GM20431 (cell line): ENCODE results near the gene CTIF.

Experiments used
- in situ Hi-C: fragments of 300-500 bp; cut with MseI, MboI; formaldehyde crosslinking; loops from one replicate; pipeline ENCODE4 v1.15.0; 2020; ENCODE audit warnings: low sequenced_read_pairs; ENCODE audit not compliant: unreplicated experiment

The CTIF gene

DNA sequence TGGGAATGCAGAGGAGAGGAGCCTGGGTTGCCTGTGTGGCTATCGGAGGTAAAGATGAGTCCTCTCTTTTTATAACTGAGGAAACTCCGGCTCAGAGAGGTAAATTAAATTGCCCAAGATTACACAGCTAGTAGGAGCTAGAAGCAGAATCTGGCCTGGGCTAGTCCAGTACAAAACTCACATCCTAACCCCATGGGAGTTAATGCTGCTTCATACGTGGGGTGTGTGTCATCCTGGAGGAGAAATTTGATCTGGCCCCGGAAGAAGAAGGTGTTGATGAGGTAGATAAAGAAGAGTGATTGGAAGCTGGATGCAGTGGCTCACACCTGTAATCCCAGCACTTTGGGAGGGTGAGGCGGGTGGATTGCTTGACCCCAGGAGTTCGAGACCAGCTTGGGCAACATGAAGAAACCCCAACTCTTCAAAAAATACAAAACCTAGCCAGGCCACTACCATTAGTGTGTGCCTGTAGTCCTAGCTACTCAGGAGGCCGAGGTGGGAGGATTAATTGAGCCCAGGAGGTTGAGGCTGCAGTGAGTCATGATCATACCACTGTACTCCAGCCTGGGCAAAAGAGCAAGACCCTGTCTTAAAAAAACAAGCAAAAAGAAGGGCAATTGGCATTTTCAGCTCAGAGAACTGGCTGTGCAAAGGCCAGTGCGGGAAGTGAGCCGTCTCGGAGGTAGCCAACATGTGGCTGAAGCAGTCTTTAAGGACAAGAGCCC is 33.7 kb downstream of the CTIF start:
- in situ Hi-C loops = no loop called here

DNA sequence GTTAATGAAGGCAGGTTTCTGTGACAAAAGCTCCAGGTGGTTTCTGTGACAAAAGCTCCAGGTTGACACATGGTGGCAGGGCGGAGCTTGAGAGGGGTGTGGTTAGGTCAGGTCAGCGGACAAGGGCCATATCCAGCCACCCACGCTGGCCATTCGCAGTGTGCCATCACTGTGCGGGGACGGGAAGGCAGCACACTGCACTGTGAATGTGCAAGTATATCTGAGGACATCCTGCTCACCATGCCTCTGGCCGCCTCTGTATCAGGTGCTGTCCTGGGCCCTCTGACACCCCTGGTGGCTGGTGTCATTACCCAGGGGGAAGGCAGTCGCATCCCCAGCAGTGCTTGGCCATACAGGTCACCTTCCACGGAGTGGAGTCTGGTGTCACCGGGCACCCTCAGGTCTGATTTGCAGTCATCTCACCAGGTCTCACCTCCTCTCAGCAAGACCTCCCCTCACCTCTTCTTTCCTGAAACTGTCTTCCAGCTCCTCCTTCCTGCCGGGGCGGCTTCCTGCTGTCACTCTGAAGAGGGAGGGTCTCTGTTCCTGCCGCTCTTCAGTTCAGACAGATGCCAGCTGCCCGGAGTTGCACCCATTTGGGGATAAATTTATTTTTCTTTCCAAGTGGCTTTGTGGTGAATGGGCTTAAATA is 34.9 kb downstream of the CTIF start:
- in situ Hi-C loops = no loop called here

DNA sequence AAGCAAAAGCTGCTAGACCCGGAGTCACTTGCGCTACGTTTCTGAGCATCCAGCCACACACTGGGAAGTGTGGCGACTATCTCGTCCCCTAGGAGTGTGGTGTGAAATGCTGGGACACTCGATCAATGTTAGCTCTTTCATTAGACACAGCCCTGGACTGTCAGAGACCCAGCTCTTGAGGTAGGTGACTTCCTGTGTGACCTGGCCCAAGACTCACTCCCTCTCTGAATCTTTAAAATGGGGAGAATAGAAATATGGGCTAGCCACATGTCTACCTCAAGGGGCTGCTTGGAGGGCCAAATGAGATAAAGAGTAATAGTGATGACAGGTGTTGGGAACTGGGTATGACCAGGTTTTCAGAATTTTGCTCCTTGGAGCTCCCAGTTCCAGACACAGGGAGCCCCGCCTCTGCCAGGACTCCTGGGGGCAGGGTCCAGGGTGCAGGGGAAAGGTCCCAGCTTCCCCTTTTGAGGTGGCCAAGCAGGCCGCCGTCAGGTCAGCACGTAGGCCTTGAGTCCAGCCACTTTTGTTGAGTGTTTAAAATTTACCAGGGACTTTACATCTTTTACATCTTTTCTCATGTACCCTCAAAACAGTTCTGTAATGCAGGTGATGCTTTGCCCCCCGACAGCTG is 36.0 kb downstream of the CTIF start:
- in situ Hi-C loops = no loop called here

DNA sequence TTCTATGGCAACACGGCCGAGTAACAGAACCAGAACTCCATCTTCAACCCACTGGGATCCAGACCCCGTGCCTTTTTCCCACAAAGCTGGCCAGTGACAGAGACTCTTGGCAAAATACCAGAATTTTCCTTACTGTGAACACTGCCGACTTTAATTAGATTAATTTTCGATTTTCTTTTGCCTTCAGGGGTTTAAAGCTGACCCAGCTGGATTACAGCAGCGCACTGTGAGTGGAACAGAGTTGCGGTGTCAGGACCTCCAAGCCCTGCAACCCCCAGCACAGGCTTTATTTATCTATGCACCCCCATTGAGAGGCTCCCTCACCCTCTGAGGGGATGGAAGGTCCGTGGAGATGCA is 36.4 kb downstream of the CTIF start:
- in situ Hi-C loops = no loop called here

DNA sequence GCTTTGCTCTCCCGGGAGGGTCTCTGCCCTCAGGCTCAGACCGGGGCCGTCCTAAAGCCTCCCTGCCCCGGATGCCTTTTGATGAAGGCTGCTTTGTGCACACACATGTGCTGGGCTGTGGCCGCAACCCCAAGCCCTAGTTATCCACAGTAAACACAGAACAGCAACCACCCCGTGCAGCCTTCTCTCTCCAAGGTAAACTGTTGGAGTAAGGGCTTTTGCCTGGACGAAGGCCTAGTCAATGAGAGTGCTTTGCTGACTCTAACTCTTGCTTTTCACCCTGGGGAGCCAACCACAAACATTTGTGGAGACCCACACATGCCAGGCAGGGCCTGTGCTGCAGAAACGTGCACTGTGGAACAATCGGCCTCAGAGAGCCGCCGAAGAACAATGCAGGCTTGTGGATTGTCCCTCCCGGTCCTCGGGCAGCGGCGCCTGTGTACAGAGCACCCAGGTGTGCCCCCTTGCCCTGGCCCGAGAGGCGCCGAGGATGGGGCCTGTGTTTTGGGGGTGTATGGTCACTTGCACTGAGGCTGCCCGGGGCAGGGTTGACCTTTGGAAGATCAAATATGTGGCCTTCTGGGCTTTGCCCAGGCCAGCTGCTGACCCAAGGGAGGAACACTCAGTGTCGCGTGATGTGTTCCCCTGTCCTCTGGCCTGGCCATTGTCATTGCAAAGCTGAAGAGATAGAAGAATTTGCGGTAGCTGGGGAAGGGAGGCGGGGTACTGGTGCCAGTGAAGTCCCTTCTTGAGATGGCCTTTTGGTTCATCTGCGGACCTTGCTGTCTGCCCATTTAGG is 37.0 kb downstream of the CTIF start:
- in situ Hi-C loops = no loop called here

DNA sequence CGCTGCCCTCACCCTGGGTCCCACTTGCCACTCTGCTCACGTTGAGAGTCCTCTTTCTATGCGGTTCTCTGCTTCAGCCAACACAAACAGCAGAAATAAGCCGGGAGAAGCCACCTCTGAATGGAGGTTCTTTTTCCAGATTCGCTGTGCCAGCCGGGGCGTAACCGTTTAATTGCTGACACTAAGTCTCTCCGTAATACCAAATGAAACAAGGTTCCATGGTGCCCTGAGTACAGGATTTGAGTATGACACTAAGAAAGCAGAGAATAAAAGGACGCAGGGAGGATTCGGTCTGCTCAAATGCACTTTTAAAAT is 37.6 kb downstream of the CTIF start:
- in situ Hi-C loops = no loop called here

DNA sequence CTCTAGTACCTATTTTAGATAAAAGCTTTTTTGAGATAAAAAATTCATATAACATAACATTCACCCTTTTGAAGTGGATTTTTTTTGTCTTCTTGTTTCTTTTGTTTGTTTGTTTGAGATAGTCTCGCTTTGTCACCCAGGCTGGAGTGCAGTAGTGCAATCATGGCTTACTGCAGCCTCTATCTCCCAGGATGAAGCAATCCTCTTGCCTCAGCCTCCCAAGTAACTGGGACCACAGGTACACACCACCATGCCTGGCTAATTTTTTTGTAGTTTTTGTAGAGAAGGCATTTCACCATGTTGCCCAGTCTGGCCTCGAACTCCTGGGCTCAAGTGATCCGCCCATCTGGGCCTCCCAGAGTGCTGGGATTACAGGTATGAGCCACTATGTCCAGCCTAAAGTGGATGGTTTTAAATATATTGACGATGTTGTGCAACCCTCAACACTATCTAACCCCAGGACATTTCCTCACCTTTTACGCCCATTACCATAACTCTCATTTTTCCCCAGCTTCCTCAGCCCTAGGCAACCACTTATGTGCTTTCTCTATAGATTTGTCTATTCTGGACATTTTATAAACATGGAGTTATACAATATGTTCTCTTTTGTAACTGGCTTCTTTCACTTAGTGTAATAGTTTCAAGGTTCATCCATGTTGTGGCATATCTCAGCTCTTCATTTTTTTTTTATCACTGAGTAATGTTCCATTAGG is 38.8 kb downstream of the CTIF start:
- in situ Hi-C loops = no loop called here

DNA sequence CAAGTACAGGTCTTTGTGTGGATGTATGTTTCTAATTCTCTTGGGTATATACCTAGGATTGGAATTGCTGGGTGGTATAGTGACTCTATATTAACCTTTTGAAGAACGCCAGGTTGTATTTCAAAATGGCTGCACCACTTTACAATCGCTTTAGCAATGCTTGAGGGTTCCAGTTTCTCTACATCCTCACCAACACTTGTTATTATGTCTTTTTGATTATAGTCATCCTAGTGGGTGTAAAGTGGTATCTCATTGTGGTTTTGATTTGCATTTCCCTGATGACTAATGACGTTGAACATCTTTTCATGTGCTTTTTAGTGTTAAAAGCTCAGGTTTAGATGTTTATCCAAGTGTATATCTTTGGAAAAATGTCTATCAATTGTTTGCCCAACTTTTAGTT is 39.5 kb downstream of the CTIF start:
- in situ Hi-C loops = no loop called here

DNA sequence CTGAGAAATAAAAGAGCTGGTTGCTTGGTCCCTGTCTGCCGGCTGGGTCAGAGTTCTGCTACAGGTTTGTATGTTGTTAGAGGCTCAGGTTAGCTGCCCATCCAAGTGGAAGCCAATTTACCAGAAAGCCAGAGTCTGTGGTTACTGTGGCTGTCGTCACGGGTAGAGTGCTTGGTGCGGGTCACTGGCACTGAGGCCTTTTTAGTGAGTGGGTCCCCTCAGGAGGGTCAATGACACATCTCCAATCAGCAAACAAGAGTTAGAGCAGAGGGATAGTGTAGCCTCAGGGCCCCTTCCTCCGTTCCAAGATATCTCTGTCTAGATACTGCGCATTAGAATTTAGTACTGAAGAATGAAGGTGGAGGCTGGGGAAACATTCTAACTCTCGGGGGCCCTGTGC is 41.2 kb downstream of the CTIF start:
- in situ Hi-C loops = no loop called here

DNA sequence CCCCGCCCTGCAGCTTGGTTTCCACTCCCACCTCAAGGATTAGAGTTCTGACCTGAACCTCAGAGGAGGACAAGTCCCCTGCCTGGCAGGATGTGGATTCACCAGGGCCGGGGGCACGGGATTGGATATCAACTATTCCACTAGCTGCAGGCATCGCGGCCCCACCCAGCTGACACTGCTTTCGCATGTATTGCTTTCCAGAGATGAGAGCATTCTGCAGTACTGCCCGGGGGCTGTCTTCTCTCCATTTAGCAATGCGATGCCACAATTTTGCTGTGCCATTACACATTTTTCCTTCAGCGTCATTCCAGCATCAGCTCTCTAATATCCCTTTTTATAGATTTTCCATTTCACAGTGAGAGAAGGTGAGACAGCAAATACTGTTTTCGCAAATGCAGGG is 42.0 kb downstream of the CTIF start:
- in situ Hi-C loops = no loop called here

DNA sequence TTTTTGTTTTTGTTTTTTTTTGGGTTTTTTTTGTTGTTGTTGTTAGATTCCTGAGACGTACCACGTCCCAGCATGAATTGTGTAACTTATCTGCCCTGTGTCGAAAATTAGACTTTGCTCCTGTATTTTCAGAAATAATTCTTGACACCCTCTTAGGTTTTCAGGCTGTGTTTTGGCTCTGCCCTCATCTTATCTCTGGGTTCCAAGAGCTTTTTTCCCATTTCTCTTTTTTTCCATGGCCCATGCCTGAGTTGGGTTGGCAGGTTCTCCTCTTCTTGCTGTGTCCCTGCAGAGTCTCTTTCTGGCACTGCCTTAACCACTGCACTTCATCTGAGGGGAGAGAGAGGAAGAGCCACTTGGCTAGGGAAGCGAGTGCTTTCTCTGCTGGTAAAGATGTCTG is 42.4 kb downstream of the CTIF start:
- in situ Hi-C loops = no loop called here

DNA sequence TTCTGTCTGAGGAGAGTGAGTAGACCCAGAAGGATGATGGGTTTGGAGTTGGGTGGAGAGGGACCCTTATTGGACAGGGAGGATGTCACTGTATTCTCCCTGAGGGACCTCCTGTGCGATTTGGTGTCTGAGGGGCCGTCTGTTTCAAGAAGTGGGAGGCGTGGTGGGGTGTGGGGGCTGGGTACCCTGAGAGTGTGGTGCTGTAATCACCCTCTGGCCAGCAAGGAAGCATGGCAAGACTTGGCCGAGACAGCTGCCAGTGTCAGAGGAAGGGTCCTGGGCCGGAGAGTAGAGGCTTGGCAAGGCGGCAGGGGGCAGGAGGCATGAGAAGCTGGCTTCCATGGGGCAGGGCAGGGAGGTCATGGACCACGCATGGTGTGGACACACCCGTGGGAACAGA is 43.1 kb downstream of the CTIF start:
- in situ Hi-C loops = no loop called here

DNA sequence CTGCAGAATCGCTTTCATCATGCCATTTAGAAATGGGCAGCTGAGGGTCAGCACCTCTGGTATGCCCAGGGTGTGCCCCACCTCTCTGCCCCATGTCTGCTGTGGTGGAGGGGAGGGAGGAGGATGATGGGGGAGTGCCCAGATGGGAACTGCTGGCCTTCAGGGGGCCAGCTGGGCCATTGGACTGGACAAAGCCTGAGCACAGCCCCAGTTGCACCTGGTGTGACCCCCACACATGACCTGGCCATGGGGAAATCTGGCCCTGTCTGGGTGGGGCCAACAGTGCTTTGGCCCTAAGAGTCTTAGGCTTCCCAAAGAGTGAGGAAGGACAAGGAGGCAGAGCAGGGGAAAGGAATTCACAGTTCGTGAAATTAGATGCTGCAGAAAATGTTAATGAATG is 44.1 kb downstream of the CTIF start:
- in situ Hi-C loops = no loop called here

DNA sequence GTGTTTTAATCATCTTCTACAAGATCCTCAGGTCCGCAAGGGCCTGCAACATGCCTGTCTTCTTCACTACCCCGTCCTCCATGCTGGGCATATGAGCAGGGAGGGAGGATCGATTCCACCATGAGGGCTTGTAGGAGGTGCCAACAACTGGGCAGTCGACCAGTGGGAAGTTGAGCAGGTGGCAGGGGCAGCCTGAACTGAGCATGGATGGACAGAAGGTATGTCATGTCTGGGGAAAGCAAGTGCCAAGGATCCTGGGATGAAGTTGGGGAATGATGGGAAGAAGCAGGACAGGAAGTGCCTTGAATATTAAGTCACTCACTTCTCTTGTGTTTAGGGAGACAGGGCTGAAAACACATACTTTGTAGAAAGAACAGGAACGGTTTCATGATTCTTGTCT is 44.7 kb downstream of the CTIF start:
- in situ Hi-C loops = no loop called here

DNA sequence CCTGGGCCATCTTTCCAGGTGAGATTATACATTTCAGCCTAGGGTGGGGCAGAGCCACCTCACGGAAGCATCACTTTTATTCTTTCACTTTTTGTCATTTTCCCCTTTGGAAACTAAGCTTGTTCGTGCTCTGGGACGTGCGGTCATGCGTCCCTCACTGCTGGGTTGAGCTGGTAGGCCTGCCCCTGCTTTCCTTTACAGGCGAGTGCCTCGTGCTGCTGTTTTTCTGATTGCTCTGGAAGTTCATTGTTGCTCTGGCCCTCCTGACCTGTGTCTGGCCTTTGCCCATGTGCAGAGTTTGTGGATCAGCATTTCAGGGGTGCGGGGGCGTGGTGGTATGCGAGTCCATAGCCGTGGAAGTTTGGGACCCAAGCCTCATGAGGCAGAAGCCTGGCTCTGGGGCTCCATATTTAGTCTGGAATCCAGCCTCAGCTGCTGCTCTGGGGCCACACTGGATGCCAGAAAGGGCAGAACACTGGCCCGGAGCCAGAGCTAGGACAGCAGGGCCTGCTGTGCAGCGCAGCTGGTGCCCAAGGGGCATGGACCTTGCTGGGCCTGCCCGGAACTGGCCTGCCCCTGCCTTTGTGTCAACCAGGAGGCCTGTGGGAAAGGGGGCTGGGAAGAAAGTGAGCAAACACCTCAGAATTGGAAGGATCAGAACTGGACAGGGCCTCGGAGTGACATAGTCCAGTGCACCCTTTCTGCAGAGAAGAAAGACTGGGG is 51.1 kb downstream of the CTIF start:
- in situ Hi-C loops = no loop called here

DNA sequence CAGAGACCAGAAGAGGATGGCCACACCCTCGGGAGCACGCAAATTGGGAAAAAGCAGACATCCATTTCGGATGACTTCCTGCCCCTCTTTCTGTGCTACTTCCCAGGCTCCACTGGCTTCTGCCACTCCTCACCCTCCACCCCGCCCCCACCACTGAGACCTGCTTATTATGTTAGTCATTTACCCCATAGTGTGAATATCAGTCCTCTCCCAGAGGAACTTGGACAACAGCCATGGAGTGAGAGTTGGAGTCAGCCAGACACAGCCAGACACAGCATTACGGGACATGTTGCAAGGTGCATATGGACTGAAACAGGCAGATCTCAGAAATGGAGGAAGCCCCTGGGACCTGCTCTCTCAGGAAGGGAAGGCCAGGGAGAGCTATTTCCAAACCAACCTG is 51.8 kb downstream of the CTIF start:
- in situ Hi-C loops = no loop called here

DNA sequence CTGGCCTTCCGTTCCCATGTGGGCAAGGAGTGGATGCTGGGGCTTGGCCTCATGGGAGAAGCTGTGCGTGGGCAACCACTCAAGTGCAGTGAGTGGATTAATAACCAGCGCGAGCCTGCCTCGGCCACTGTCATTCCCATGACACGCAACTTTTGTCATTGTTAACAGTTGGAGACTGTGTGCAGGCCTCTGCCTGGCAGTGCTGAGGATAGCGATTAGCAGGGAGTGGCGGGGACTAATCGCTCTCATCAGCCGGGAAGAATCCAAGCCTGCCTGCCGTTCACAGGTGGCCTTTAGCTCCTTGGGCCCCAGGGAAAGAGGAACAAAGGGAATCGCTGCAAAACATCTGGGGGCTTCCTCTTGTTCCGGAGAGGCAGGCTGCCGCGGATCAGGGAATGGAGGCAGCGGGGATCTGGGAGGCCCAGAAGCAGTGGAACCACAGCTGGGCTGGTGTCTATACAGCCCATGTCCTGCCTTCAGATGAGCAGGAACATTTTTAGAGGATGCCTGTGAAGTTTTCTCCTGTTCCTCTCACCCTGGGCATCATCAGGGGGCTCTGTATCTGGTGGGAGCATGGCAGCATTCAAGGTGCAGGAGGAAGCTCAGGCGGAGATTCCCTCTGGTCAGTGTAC is 53.8 kb downstream of the CTIF start:
- in situ Hi-C loops = no loop called here

DNA sequence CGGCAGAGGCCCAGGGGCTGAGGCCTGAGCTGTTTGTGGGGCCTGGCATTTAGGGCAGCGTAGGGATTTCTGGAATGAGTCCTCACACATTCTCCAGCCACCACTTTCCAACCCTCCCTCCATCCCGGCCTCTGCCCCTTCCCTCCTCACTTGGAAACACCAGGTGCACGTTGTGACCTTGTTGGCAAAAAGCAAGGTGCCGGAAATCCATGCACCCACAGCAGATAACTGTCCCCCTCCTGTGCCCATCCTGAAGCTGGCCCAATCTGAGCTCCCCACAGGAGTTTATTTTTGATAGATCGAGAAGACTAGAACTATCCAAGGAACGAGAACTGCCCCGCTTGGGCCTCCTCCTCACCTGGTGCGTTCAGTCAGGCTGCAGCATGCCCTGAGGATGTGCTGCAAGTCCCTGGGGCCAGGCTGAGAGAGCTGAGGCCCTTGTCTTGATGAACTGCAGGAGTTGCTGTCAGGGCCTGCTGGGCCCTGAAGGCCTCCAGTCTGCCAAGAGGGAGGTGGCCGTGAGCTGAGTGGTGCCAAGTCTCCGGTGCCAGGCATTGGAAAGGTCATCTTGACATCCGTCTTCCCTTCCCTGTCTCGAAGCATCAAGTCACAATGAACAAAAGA is 55.8 kb downstream of the CTIF start:
- in situ Hi-C loops = no loop called here

DNA sequence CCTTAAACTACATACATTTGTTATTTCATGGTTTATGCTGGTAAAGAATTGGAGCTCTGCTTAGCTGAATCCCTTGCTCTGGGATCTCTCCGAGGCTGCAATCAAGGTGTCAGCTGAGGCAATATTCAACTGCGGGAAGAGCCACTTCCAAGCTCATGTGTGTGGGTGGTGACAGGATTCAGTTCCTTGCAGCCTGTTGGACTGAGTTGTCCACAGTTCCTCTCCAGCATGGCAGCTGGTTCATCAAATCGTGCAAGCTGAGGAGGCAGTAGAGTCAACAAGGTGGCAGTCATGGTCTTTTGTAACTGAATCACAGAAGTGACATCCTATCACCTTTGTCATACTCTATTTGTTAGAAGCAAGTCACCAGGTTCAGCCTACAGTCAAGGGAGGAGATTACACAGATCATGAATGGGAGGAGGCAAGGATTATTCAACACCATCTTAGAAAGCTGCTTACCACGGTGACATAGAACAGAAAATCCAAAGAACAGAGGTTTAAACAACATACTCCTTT is 56.9 kb downstream of the CTIF start:
- in situ Hi-C loops = no loop called here
